Calu3 (cell line): ENCODE data around the gene LDLRAD4. TPM values are rescaled to one million over a fixed set of nuclear protein-coding genes. Genes with fewer than 3 reads are reported as not detected.

ENCODE experiments used
- BruUV-seq: library from RNA; stranded (reverse); fragments of 400-500 nt; replicated peaks from 2 replicates; lab custom pipeline; 2021; lab: Mats Ljungman, UMichigan
- CTCF ChIA-PET: fragments of 300-600 bp; sonication (Branson Sonifier 250); formaldehyde crosslinking; loops from one replicate; lab custom pipeline; 2022; ENCODE audit warnings: antibody characterized with exemption; lab: Charles Lee
- DNase-seq: peaks from one replicate; pipeline ENCODE4 v3.0.0; 2022
- H3K27ac Mint-ChIP-seq: one replicate; pipeline ENCODE4 v1.8.0; 2022; ENCODE audit warnings: mixed read lengths; ENCODE audit not compliant: unreplicated experiment
- H3K27me3 Mint-ChIP-seq: one replicate; pipeline ENCODE4 v1.8.0; 2022; ENCODE audit warnings: mixed read lengths; ENCODE audit not compliant: unreplicated experiment
- H3K36me3 Mint-ChIP-seq: one replicate; pipeline ENCODE4 v1.8.0; 2022; ENCODE audit warnings: mild to moderate bottlenecking, moderate library complexity, mixed read lengths; ENCODE audit not compliant: insufficient read depth, unreplicated experiment
- H3K4me1 Mint-ChIP-seq: one replicate; pipeline ENCODE4 v1.8.0; 2022; ENCODE audit warnings: mild to moderate bottlenecking, low read depth, mixed read lengths; ENCODE audit not compliant: unreplicated experiment
- H3K4me3 Mint-ChIP-seq: one replicate; pipeline ENCODE4 v1.8.0; 2022; ENCODE audit warnings: mild to moderate bottlenecking, low read depth, moderate library complexity, mixed read lengths; ENCODE audit not compliant: unreplicated experiment
- H3K9me3 Mint-ChIP-seq: one replicate; pipeline ENCODE4 v1.8.0; 2022; ENCODE audit warnings: low read depth, mixed read lengths; ENCODE audit not compliant: unreplicated experiment
- intact Hi-C: fragments of 100-400 bp; cut with micrococcal nuclease; formaldehyde crosslinking; loops from one replicate; pipeline ENCODE4 v1.10.0; 2022; ENCODE audit not compliant: unreplicated experiment
- total RNA-seq: library from RNA; stranded (reverse); gene quantifications from 2 replicates; pipeline ENCODE4 v1.2.3, GENCODE V29; 2022
- TF ChIP-seq, protein P1 (sequence below): fragments of 200-600 bp; IDR thresholded peaks from one replicate; pipeline ENCODE4 v1.8.0; 2022; ENCODE audit warnings: antibody characterized with exemption; ENCODE audit not compliant: unreplicated experiment

The LDLRAD4 gene
- total RNA-seq, 1 experiment from 2014 or later = 0.50 TPM

- Mint-ChIP-seq H3K4me3 (no peak overlapping the region), H3K27ac (no peak overlapping the region), H3K27me3 (peaks cover 59% of the 10 kb centered on the region), H3K36me3 (no peaks in the 10 kb centered on the region), H3K9me3 (peaks cover 6% of the 10 kb centered on the region), H3K4me1 (no peaks in the 10 kb centered on the region)
- CTCF ChIA-PET = no interaction called here
- no peak for DNase-seq
- BruUV-seq = no TSS peak
- intact Hi-C loops = no loop called here
- TF ChIP-seq, protein P1, sequence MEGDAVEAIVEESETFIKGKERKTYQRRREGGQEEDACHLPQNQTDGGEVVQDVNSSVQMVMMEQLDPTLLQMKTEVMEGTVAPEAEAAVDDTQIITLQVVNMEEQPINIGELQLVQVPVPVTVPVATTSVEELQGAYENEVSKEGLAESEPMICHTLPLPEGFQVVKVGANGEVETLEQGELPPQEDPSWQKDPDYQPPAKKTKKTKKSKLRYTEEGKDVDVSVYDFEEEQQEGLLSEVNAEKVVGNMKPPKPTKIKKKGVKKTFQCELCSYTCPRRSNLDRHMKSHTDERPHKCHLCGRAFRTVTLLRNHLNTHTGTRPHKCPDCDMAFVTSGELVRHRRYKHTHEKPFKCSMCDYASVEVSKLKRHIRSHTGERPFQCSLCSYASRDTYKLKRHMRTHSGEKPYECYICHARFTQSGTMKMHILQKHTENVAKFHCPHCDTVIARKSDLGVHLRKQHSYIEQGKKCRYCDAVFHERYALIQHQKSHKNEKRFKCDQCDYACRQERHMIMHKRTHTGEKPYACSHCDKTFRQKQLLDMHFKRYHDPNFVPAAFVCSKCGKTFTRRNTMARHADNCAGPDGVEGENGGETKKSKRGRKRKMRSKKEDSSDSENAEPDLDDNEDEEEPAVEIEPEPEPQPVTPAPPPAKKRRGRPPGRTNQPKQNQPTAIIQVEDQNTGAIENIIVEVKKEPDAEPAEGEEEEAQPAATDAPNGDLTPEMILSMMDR = no peak
Observed at GRCh38 chr18:13492314-13492713, 273.8 kb downstream of the LDLRAD4 start.

DNA sequence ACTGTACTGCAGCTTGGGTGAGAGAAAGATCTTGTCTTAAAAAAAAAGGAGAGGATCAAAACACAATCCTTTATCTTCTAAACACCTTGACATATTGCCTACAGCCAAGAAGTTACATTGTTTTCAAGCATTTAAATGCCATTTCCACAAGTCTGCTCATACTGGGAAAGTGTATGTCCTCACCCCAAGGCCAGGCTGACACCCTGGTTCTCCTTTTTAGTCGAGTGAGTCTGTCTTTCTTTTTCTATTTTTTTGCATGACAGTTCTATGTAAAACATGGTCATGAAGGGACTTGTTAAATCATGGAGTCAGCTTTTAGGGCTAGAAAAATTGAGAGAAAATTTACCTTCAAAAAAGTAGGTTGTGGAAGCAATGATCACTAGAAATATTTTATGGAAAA, 274.5 kb downstream of the LDLRAD4 start:
- DNase-seq = no peak
- Mint-ChIP-seq H3K36me3 (no peaks in the 10 kb centered on the region), H3K9me3 (peaks cover 6% of the 10 kb centered on the region), H3K4me1 (no peaks in the 10 kb centered on the region), H3K4me3 (no peak overlapping the region), H3K27me3 (peaks cover 51% of the 10 kb centered on the region), H3K27ac (no peak overlapping the region)
- CTCF ChIA-PET = no interaction called here
- BruUV-seq = no TSS peak
- TF ChIP-seq, protein P1 = no peak
- intact Hi-C loops = no loop called here

- no TSS peak for BruUV-seq
- no peak for DNase-seq
Observed at GRCh38 chr18:13493725-13494124, 275.2 kb downstream of the LDLRAD4 start.

GRCh38 chr18:13494871-13495445, 276.4 kb downstream of the LDLRAD4 start:
- DNase-seq = no peak
- H3K36me3 Mint-ChIP-seq = no peaks in the 10 kb centered on the region
- CTCF ChIA-PET = no interaction called here
- no peaks in the 10 kb centered on the region for H3K4me1 Mint-ChIP-seq
- peaks cover 43% of the 10 kb centered on the region for H3K27me3 Mint-ChIP-seq
- H3K9me3 Mint-ChIP-seq = peaks cover 14% of the 10 kb centered on the region
- H3K4me3 Mint-ChIP-seq = no peak overlapping the region
- no TSS peak for BruUV-seq
- no peak overlapping the region for H3K27ac Mint-ChIP-seq
- TF ChIP-seq, protein P1 = no peak
- intact Hi-C loops = no loop called here

More at GRCh38 chr18:13493725-13494124, 275.2 kb downstream of the LDLRAD4 start:
- H3K4me3 Mint-ChIP-seq = no peak overlapping the region
- peaks cover 45% of the 10 kb centered on the region for H3K27me3 Mint-ChIP-seq
- intact Hi-C loops = no loop called here
- peaks cover 6% of the 10 kb centered on the region for H3K9me3 Mint-ChIP-seq
- no peaks in the 10 kb centered on the region for H3K4me1 Mint-ChIP-seq
- H3K27ac Mint-ChIP-seq = no peak overlapping the region
- TF ChIP-seq, protein P1 = no peak
- no peaks in the 10 kb centered on the region for H3K36me3 Mint-ChIP-seq
- CTCF ChIA-PET = no interaction called here
